Measurements from ENCODE around the gene CD300LB.
A peak's percentile ranks its signal among the peaks of the same experiment; 100 is the strongest.

Gene CD300LB

GRCh38 chr17:74569020-74570003 is 38.0 kb upstream of the CD300LB start:
- Histone ChIP-seq H3K4me3 (ENCODE audit: insufficient read length, low read depth) (no peak overlapping the region), H3K36me3 (ENCODE audit: insufficient read depth, insufficient read length, low read length) (no peaks in the 10 kb centered on the region), H3K4me1 (ENCODE audit: insufficient read depth, insufficient read length) (peaks cover 8% of the 10 kb centered on the region), H3K9ac (ENCODE audit: insufficient read length, low read depth) (no peak overlapping the region), H3K9me3 (ENCODE audit: insufficient read depth, low read length) (no peaks in the 10 kb centered on the region), H3K27me3 (ENCODE audit: insufficient read depth, insufficient read length) (peaks cover 16% of the 10 kb centered on the region)
- DNase-seq (ENCODE audit: low read depth, low spot score) = no peak
- TF ChIP-seq YY1 (IDR thresholded peaks at IDR 0.05; ENCODE audit: insufficient read depth, insufficient read length) (no peak), SUZ12 (IDR thresholded peaks at IDR 0.05; ENCODE audit: extremely low read depth, insufficient read depth, insufficient read length) (no peak), ZNF274 (IDR thresholded peaks at IDR 0.05; ENCODE audit: low read depth, low read length) (no peak)

- H3K4me1 ChIP-seq (ENCODE audit: insufficient read depth, insufficient read length) = peaks cover 8% of the 10 kb centered on the region
- H3K36me3 ChIP-seq (ENCODE audit: insufficient read depth, insufficient read length, low read length) = no peaks in the 10 kb centered on the region
- H3K9me3 ChIP-seq (ENCODE audit: insufficient read depth, low read length) = no peaks in the 10 kb centered on the region
- no peak for DNase-seq (ENCODE audit: low read depth, low spot score)
- TF ChIP-seq YY1 (IDR thresholded peaks at IDR 0.05; ENCODE audit: insufficient read depth, insufficient read length) = no peak
- TF ChIP-seq ZNF274 (IDR thresholded peaks at IDR 0.05; ENCODE audit: low read depth, low read length) = no peak
- no peak for TF ChIP-seq SUZ12 (IDR thresholded peaks at IDR 0.05; ENCODE audit: extremely low read depth, insufficient read depth, insufficient read length)
- H3K9ac ChIP-seq (ENCODE audit: insufficient read length, low read depth) = no peak overlapping the region
- H3K4me3 ChIP-seq (ENCODE audit: insufficient read length, low read depth) = no peak overlapping the region
- peaks cover 18% of the 10 kb centered on the region for H3K27me3 ChIP-seq (ENCODE audit: insufficient read depth, insufficient read length)
Observed at GRCh38 chr17:74568106-74568873, 37.0 kb upstream of the CD300LB start.

GRCh38 chr17:74567397-74567796 is 36.1 kb upstream of the CD300LB start, which contains the start of gene CD300H:
CD300H (minus strand) TSS chr17:74567509.
- H3K4me3 ChIP-seq (ENCODE audit: insufficient read length, low read depth) = no peak within 1 kb of the TSS
- H3K9me3 ChIP-seq (ENCODE audit: insufficient read depth, low read length) = no peaks in the 10 kb centered on the region
- peaks cover 17% of the 10 kb centered on the region for H3K27me3 ChIP-seq (ENCODE audit: insufficient read depth, insufficient read length)
- H3K4me1 ChIP-seq (ENCODE audit: insufficient read depth, insufficient read length) = peaks cover 8% of the 10 kb centered on the region
- H3K36me3 ChIP-seq (ENCODE audit: insufficient read depth, insufficient read length, low read length) = no peaks in the 10 kb centered on the region
- TF ChIP-seq YY1 (IDR thresholded peaks at IDR 0.05; ENCODE audit: insufficient read depth, insufficient read length) (no peak), ZNF274 (IDR thresholded peaks at IDR 0.05; ENCODE audit: low read depth, low read length) (no peak), SUZ12 (IDR thresholded peaks at IDR 0.05; ENCODE audit: extremely low read depth, insufficient read depth, insufficient read length) (no peak)
- H3K9ac ChIP-seq (ENCODE audit: insufficient read length, low read depth) = no peak within 1 kb of the TSS
- no peak for DNase-seq (ENCODE audit: low read depth, low spot score)

GRCh38 chr17:74566132-74566753 is 35.0 kb upstream of the CD300LB start:
- peak; percentile 36 for DNase-seq (ENCODE audit: low read depth, low spot score)
- Histone ChIP-seq H3K4me3 (ENCODE audit: insufficient read length, low read depth) (no peak overlapping the region), H3K9me3 (ENCODE audit: insufficient read depth, low read length) (no peaks in the 10 kb centered on the region), H3K27me3 (ENCODE audit: insufficient read depth, insufficient read length) (peaks cover 26% of the 10 kb centered on the region), H3K36me3 (ENCODE audit: insufficient read depth, insufficient read length, low read length) (no peaks in the 10 kb centered on the region), H3K9ac (ENCODE audit: insufficient read length, low read depth) (no peak overlapping the region), H3K4me1 (ENCODE audit: insufficient read depth, insufficient read length) (peaks cover 8% of the 10 kb centered on the region)
- TF ChIP-seq ZNF274 (IDR thresholded peaks at IDR 0.05; ENCODE audit: low read depth, low read length) = no peak
- TF ChIP-seq YY1 (IDR thresholded peaks at IDR 0.05; ENCODE audit: insufficient read depth, insufficient read length) = no peak
- no peak for TF ChIP-seq SUZ12 (IDR thresholded peaks at IDR 0.05; ENCODE audit: extremely low read depth, insufficient read depth, insufficient read length)

- peaks cover 28% of the 10 kb centered on the region for H3K27me3 ChIP-seq (ENCODE audit: insufficient read depth, insufficient read length)
- no peak for DNase-seq (ENCODE audit: low read depth, low spot score)
- no peaks in the 10 kb centered on the region for H3K9me3 ChIP-seq (ENCODE audit: insufficient read depth, low read length)
- peaks cover 7% of the 10 kb centered on the region for H3K4me1 ChIP-seq (ENCODE audit: insufficient read depth, insufficient read length)
- no peak overlapping the region for H3K9ac ChIP-seq (ENCODE audit: insufficient read length, low read depth)
- no peaks in the 10 kb centered on the region for H3K36me3 ChIP-seq (ENCODE audit: insufficient read depth, insufficient read length, low read length)
- no peak for TF ChIP-seq ZNF274 (IDR thresholded peaks at IDR 0.05; ENCODE audit: low read depth, low read length)
- TF ChIP-seq SUZ12 (IDR thresholded peaks at IDR 0.05; ENCODE audit: extremely low read depth, insufficient read depth, insufficient read length) = no peak
- TF ChIP-seq YY1 (IDR thresholded peaks at IDR 0.05; ENCODE audit: insufficient read depth, insufficient read length) = no peak
- no peak overlapping the region for H3K4me3 ChIP-seq (ENCODE audit: insufficient read length, low read depth)
Observed at GRCh38 chr17:74565126-74565525, 33.9 kb upstream of the CD300LB start.

GRCh38 chr17:74563358-74563757 is 32.1 kb upstream of the CD300LB start:
- Histone ChIP-seq H3K4me1 (ENCODE audit: insufficient read depth, insufficient read length) (no peaks in the 10 kb centered on the region), H3K36me3 (ENCODE audit: insufficient read depth, insufficient read length, low read length) (no peaks in the 10 kb centered on the region), H3K9ac (ENCODE audit: insufficient read length, low read depth) (no peak overlapping the region), H3K27me3 (ENCODE audit: insufficient read depth, insufficient read length) (peaks cover 23% of the 10 kb centered on the region), H3K9me3 (ENCODE audit: insufficient read depth, low read length) (no peaks in the 10 kb centered on the region), H3K4me3 (ENCODE audit: insufficient read length, low read depth) (no peak overlapping the region)
- no peak for TF ChIP-seq SUZ12 (IDR thresholded peaks at IDR 0.05; ENCODE audit: extremely low read depth, insufficient read depth, insufficient read length)
- no peak for DNase-seq (ENCODE audit: low read depth, low spot score)

Data from NT2/D1 (cell line).